Activated gamma-delta T cell treated with Interleukin-2 at 50 U/mL for 16 hours (primary cell): ENCODE results near the gene ACSBG1.

Experiments
- DNase-seq: peaks from one replicate; pipeline ENCODE4 v3.0.0-alpha.2; 2020

Gene ACSBG1

GRCh38 chr15:78127882-78128281 lies 106.5 kb downstream of the ACSBG1 start:
- DNase-seq = no peak

GRCh38 chr15:78125267-78125666 lies 109.1 kb downstream of the ACSBG1 start:
- DNase-seq = no peak

- no peak for DNase-seq
Measured at GRCh38 chr15:78120523-78120922, 113.8 kb downstream of the ACSBG1 start.
